HG03159 (cell line): ENCODE results near the gene C1R.

ENCODE experiments used
- ATAC-seq: cut with Tn5 transposase; IDR thresholded peaks from one replicate; pipeline ENCODE4 v1.9.1; 2021; ENCODE audit warnings: mild to moderate bottlenecking, moderate library complexity; ENCODE audit not compliant: unreplicated experiment

The C1R gene

GRCh38 chr12:7100239-7100638, 8.0 kb upstream of the C1R start:
- ATAC-seq, result no peak

GRCh38 chr12:7099290-7099996, 7.2 kb upstream of the C1R start:
- ATAC-seq, result no peak

GRCh38 chr12:7096979-7097378, 4.7 kb upstream of the C1R start:
- no peak for ATAC-seq

DNA sequence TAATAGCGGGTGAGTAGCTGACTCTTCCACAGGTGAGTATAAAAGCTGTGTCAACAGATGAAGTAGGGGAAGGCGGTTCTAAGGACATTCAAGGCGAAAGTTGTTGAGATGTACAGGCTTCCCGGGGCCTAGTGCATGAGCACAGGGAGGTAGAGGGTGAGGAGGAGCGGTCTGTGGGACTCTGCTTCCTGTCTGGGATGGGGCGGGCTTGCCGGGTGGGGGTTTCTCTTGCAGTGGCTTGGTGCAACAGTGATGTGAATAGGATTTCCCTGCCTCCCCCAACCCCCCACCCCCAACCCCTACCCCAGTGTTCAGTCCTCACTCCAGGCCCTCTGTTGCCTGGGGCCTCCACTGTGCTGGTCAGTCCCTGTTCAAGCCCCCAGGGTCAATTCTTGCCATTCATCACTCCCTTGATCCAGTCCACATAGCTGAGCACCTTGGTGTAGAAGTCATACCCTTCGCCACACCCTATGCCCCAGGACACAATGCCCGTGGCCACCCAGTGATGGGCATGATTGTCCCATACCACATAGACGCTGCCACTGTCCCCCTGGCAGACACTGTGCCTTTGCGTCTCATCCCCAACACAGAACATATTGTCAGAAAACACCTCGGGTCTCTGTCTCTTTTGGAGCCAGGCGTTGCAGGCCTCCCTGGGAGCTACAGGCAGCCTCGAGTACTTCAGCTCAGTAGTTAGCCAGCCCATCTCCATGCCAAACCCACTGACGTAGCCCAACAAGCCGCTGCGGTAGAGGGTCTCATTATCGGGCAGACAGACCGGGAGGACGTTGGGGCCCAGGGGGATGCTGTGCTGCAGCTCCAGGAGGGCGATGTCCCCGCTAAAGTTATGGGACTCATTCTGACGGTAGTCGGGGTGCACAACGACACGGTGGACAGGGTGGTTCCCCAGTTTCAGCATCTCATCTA, 4.0 kb upstream of the C1R start:
- no peak for ATAC-seq

DNA sequence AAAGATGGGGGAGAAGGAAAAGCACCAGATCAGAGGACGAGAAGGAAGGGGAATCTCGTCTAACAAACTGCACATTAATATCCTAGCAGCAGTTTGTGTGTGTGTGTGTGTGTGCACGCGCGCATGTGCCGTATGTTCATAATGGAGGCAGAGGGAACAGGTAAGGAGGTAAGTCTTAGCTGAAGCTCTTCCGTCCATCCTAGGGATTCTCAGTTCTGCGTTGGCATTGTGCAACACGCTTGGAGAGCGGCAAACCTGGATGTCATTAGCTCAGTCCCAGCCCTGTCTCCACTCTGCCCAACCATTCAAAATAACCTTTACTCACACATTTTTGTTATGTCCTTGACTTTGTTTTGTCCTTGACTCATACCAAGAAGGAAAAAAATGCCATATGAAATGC, 1.6 kb upstream of the C1R start:
- ATAC-seq, result no peak

DNA sequence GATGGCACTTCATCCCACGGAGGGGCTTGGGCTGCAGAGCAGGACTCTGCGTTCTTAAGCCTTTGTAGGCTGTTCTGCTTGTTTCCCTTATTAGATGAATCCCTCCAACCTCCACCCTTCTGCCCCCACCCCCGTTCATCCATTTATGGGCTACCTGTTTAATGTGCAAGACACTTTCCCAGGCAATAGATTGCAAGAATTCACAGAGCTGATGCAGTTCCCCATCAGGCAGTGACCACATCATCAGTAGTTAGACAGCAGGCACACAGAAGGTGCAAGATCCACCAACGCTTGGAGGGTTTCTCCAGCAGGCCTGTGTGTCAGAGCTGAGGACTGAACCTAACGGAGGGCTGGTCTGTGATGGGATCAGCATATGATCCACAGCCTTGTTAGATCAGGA, 1.2 kb upstream of the C1R start:
- no peak for ATAC-seq

- no peak for ATAC-seq
Observed at GRCh38 chr12:7092986-7093460, 778 bp upstream of the C1R start.

DNA sequence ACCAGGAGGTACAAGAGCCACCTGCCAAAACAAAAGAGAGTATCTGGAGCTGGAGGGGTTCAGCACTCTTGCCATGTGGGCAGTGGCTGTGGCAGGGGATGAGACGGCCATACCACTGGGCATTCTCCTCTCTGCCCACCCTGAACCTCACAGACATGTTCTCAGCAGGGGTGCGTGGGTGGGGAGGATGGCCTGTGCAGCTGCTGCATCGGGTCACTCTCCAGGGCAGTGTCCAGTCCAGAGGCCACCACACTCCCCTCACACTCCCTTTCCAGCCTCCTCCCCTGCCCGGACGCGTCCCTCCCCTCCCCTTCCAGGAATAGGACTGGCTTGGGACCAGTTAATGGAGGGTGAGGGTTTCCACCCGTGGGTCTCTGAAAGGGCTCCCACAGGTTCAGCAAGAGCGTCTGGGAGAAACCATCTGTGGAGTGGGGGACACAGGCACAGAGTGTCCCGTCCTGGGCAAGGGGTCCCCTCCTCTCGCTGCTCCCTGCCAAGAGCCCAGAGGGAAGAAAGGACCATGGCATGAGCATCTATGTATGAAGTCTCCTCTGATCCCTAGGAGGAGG, 501 bp downstream of the C1R start:
- ATAC-seq, result no peak

DNA sequence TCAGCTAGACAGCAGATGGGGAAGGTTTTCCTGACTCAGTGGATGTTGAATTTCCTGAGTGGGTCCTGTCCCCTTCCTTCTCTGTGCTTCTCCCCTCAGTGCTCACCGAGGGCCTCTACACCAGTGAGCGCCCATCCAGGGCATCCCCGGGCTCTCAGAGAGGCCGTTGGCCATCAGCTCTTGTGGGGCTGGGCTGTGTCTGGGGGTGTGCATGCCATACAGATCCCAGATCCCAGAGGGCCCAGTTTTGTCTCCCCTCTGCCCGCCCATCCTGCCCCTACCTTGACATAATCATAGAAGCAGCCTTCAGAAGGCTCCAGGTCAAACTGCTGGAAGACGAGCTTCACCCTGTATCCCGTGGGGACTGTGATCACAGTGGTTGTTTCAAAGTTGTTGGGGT, 1.1 kb downstream of the C1R start:
- ATAC-seq, result no peak

- no peak for ATAC-seq
Observed at GRCh38 chr12:7090222-7090998, 1.8 kb downstream of the C1R start.

GRCh38 chr12:7089196-7089871, 2.9 kb downstream of the C1R start:
- ATAC-seq, result no peak

DNA sequence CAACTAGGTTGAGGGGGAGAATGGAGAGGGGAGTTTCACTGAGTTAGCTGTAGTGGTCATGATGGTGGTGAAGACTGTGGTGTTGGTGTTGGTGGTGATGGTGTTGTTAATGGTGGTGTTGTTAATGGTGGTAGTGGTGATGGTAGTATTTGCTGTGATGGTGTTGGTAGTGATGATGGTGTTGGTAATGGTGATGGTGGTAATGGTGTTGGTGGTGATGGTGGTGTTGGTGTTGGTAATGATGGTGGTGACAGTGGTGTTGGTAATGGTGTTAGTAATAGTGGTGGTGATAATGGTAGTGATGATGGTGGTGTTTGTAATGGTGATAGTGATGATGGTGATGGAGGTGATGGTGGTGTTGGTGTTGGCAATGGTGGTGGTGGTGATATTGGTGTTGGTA, 9.1 kb downstream of the C1R start:
- ATAC-seq, result no peak

DNA sequence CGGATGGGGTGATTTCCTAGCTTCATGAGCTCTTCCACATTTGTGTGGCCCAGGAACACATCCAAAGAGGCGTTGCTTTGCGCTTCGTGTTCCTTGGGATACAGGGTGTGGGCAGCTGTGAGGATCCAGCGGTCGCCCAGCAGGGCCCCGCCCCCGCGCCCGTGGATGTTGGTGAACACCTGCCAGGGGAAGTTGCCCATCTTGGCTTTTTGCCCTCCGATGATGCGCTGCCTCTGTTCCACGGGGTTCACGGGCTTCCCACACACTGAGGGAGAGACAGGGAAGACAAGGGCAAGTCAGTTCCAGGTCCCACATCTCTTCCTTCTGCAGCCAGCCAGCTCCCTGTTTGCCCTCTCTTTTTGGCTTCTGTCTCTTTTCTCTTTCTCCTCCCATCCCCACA, 11.2 kb downstream of the C1R start:
- ATAC-seq, result no peak

DNA sequence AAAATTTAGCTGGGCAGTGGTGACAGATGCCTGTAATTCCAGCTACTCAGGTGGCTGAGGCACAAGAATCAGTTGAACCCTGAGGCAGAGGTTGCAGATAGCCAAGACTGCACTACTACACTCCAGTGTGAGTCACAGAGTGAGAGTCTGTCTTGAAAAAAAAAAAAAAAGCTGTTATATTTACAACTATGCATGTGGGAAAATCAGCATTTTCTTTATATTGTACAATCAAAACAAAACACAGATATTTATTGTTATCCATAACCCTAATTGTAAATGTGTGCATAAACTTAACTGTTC, 12.5 kb downstream of the C1R start:
- ATAC-seq, result no peak

DNA sequence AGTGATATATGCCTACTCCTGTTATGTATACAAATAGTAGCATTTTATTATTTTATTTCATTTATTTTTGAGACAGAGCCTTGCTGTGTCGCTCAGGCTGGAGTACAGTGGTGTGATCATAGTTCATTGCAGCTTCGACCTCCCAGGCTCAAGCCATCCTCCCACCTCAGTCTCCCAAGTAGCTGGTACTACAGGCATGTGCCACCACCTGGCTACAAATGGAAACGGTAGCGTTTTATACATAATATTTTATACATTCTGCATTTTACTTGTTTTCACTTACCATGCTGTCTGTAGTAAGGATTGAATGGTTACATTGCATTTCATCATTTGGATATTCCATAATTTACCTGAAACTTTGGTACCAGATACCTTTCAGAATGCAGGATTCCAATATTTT, 14.1 kb downstream of the C1R start:
- no peak for ATAC-seq

- no peak for ATAC-seq
Observed at GRCh38 chr12:7076493-7076892, 15.8 kb downstream of the C1R start.

GRCh38 chr12:7075939-7076338, 16.3 kb downstream of the C1R start:
- no peak for ATAC-seq

GRCh38 chr12:7075518-7075917, 16.7 kb downstream of the C1R start:
- ATAC-seq, result no peak

DNA sequence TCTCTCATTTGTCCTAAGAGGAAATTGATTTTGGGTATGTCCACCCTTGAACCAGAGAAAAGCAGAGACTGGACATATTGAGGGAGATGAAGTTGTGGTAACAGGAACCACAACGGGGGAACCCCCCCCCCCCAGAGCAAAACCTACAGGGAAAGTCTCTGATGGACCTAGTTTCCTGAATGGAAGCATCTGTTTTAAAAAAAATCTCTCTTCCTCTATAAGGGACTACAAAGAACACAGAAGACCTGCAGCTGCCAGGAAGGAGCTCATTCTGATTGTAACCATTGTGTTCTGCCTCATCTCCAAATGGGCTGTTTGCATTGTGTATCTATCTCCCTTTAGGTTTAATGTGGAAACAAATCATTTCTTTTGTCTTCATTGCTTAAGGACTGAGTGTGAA, 18.3 kb downstream of the C1R start:
- ATAC-seq, result no peak

- ATAC-seq, result no peak
Observed at GRCh38 chr12:7072554-7072953, 19.7 kb downstream of the C1R start.

GRCh38 chr12:7072035-7072434, 20.2 kb downstream of the C1R start:
- no peak for ATAC-seq
